GM12892 (cell line): ENCODE measurements around the gene DNAJC5.

ENCODE experiments used
- DNase-seq: peaks from one replicate; pipeline ENCODE4 v3.0.0; 2011; ENCODE audit not compliant: insufficient read length
- FAIRE-seq: peaks from 2 replicates; lab custom pipeline; 2011; peaks lifted over from hg19 to GRCh38; lab: Jason Lieb, UNC
- POLR2A ChIP-seq: IDR thresholded peaks from 2 replicates; pipeline ENCODE4 v1.6.1; 2011; ENCODE audit warnings: low read depth, low read length, control low read depth
- POLR2AphosphoS5 ChIP-seq: IDR thresholded peaks from 2 replicates; pipeline ENCODE4 v1.6.1; 2011; ENCODE audit warnings: low read depth, low read length, control low read depth
- TAF1 ChIP-seq: IDR thresholded peaks from 2 replicates; pipeline ENCODE4 v1.6.1; 2011; ENCODE audit warnings: low read depth, mild to moderate bottlenecking, control low read depth, low read length, borderline replicate concordance

Gene DNAJC5

GRCh38 chr20:63980317-63980805, 85.4 kb downstream of the DNAJC5 start:
- no peak for FAIRE-seq
- TF ChIP-seq POLR2AphosphoS5 (no peak), TAF1 (no peak), POLR2A (no peak)
- no peak for DNase-seq

- FAIRE-seq: peak; percentile 98
- DNase-seq: peak; percentile 96
These were observed 86.1 kb downstream of the DNAJC5 start, which contains the start of gene PRPF6 for GRCh38 chr20:63980806-63981728. Gene PRPF6 (plus strand): TSS chr20:63981132. CDS start chr20:63981246, 114 bp downstream.

GRCh38 chr20:63982937-63983336, 88.0 kb downstream of the DNAJC5 start:
- DNase-seq (no peak), FAIRE-seq (no peak)
- TF ChIP-seq POLR2AphosphoS5: no peak
- no peak for TF ChIP-seq POLR2A
- TF ChIP-seq TAF1: no peak

More at GRCh38 chr20:63980806-63981728, 86.1 kb downstream of the DNAJC5 start, which contains the start of gene PRPF6:
- TF ChIP-seq POLR2AphosphoS5 (peak; percentile 86), POLR2A (peak; percentile 82), TAF1 (peak; percentile 46; the same call in 1 of the 2 replicates)
